Activated CD4-positive, CD25-positive, alpha-beta regulatory T cell (primary cell): ENCODE measurements around the gene NXT1.

Experiments used
- DNase-seq, 4 experiments: peaks; one replicate each; lab custom pipeline; 2025; lab: John Stamatoyannopoulos, UW

NXT1 gene

DNA sequence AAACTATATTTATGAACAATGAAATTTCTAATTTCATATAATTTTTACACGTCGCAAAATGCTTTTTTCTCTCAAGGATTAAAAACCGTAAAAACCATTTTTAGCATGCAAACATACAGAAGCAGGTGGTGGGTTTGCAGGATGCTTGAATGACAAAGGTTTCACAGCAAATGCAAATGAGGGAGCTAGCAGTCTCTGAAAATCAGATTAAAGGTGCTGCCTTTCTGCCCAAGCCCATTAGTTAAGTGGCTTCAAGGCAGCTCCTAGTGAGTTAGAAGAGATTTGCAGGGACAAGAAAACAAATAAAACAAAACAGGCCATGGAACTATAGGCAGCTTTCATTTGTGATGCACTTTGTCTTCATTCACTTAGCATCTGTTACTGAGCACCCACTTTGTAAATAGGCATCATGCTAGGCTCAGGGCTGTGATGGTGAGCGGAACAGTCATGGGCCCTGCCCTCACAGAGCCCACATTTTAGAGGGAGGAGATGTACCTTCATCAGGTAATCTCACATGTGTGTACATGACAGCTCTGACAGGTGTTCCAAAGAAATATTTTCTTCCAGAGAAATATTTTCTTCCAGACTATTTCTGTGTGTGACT is 41.2 kb downstream of the NXT1 start:
- no peak for DNase-seq

DNA sequence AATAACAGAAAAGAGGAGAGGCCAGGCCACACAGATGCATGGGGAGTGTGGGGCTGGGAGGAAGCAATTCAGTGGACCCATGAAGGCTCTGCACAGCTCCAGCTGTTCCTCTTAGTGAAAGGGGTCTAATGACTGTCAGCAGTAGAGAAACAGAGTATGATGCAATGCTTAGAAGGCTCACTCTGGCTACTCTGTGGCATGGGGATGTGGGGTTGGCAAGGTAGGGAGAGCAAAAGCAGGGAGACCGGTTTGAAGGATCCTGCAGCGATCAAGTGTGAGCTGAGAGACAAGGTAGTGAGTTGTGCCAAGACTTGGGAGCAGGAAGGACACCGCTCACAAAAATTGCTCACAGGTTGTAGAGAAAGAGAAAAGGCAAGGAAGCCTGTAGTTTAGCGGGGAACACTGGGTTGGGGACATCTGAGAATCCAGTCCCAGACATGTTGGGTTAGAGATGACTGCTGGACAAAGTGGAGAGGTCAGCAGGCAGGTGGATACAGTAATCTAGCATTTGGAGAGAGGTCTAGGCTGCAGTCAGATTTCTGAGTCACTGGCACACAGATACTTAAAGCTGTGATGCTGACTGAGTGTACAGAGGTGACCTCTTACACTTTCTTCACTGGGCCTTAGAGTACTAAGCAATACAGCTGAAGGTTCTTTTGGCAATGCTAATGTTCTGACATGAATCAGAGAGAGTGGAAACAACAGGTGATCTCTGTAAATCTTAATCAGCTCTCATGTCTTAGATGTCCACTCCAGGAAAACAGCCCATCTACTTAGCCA is 43.6 kb downstream of the NXT1 start:
- DNase-seq = no peak

GRCh38 chr20:23396950-23397627 is 46.5 kb downstream of the NXT1 start:
- DNase-seq = no peak

- DNase-seq = no peak
These were observed 47.4 kb downstream of the NXT1 start for GRCh38 chr20:23397961-23398360.

- DNase-seq = no peak
These were observed 49.1 kb downstream of the NXT1 start for GRCh38 chr20:23399568-23400241.

- no peak for DNase-seq
These were observed 50.5 kb downstream of the NXT1 start for GRCh38 chr20:23401051-23401450.

- DNase-seq = no peak
These were observed 53.2 kb downstream of the NXT1 start for GRCh38 chr20:23403751-23404150.

DNA sequence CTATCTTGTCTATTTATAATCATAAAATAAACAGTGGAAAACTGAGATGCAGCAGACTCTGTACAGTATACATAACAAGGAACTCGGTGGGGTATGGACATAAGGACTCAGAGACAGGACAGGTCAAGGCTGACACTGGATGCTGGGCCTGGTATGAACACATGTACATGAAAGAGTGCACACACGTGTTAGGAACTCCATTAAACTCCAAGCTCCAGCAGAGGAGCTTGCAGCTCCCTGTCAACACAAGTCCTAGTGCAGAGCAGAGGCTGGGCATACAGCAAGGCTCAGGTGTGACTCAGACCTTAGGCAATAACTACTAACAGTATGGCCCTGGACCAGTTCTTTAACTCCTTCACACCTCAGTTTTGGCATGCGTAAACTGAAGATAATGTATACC is 53.6 kb downstream of the NXT1 start:
- no peak for DNase-seq
